Stimulated activated CD4-positive, alpha-beta T cell treated with anti-CD3 and anti-CD28 coated beads, Interleukin-1b, Interleukin-23, amount 100 ng/mL, for 24 hours (primary cell): ENCODE data around the gene CYTH4.
"Not testable (repeated sequence)": the region's sequence is repeated elsewhere in the genome, so short reads cannot be mapped to it uniquely, and the experiment has no call there.

Source experiments
- DNase-seq, 4 experiments: peaks; one replicate each; pipeline ENCODE4 v3.0.0-alpha.2; 2020; ENCODE audit warnings: low read depth in 4 of 4, low spot score in 1 of 4

The CYTH4 gene

DNA sequence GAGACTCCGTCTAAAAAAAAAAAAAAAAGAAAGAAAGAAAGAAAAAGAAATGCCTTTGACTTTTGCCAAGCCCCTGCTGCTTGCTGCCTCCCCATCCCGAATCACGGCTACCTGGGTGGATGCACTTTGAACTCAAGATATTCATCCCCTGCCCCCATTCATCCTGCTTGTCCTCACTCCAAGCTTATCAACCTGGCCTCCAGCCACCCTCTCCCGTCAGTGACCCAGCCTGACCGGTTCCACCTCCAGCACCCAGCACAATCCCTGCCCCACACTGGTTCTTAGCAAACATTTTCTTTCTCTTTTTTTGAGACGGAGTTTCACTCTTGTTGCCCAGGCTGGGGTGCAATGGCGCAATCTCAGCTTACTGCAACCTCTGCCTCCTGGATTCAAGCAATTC is 44.4 kb downstream of the CYTH4 start:
- no peak for DNase-seq

GRCh38 chr22:37328017-37328416 is 45.7 kb downstream of the CYTH4 start:
- DNase-seq = no peak

GRCh38 chr22:37328538-37329237 is 46.4 kb downstream of the CYTH4 start:
- DNase-seq = not testable (repeated sequence)

GRCh38 chr22:37329238-37330140 is 47.2 kb downstream of the CYTH4 start:
- DNase-seq = no peak

DNA sequence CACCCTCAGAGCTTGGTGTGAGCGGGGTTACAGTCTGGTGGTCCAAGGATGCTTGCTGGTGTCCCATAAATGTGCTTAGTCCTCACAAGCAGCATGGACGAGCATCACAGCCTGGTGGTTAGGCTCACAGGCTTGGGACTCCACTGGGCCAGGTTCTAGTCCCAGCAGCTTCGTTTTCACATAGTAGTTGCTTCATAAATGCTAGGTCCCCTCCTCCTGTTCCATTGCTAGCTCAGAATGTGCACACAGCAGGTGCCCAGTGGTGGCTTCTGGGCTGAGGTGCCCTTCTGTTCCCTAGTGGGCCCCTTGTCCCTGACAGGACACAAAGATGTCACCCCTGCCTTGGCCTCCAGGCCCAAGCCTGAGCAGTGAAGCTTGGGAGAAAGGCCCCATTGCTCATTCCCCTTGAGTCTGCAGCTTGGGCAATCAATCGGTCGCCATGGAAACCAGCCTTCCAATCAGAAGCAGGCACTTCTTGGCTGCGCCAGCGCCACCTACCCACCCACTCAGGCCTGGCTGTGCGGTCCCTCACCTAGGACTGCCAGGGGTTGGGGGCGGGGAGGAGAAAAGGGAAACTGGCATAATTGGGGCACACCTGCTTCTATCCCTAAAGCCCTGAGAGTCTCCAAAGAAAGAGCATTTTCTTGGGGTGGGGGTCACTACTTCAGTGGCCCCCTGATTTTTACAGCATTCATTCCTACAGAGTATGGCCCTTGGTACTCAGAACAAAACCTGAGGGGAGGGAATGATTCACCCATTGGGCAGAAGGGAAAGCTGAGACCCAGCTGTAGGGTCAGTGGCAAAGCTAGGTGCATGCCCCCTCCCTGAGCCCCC is 48.1 kb downstream of the CYTH4 start:
- peak in 1 of 4 experiments; percentile 29 for DNase-seq

DNA sequence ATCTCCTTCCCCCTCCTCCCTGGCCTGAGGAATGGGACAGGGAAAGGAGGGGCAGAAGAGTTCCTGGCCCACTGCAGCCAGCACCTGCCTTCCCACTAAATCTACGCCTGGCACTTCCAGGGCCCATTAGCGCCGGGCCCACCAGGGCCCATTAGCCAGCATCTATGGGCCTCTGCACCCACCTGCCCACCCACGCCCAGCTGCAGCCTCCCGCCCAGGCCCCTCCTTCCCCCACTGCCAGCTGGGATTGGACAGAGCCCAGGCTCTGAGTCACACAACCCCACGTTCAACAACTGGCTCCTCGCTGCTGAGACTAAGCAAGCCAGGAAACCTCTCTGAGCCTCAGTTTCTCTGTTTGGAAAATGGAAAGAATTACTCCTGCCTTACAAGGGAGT is 48.7 kb downstream of the CYTH4 start:
- DNase-seq = no peak

DNA sequence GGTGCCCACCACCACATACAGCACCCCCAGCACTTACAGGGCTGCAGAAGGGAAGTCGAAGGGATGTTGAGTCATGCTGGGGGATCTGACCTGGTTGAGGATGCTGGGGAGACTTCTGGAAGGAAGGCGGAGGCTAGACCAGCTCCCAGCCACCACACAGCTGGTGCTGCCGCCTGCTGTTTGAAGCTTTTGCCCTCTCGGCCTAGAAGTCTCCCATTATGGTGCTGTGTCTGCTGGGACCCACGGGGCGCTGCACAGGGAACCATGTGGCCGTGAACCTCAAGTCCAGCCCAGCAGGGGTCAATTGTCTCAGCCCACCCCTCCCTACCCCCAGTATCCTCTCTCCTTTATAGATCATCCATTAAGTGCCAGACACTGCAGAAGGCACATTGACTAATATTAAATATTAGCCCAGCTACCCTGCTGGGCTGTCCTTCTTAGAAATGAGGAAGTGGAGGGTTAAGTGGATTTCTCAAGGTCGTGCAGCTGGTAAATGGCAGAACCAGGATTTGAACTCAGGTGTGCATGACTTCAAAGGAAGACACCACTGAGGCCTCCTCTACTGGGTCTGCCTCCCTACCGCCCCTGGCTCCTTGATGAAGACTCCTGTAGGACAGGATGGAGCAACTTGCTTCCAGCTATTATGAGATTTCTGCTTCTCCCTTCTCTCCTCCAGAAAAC is 49.7 kb downstream of the CYTH4 start:
- DNase-seq = no peak

DNA sequence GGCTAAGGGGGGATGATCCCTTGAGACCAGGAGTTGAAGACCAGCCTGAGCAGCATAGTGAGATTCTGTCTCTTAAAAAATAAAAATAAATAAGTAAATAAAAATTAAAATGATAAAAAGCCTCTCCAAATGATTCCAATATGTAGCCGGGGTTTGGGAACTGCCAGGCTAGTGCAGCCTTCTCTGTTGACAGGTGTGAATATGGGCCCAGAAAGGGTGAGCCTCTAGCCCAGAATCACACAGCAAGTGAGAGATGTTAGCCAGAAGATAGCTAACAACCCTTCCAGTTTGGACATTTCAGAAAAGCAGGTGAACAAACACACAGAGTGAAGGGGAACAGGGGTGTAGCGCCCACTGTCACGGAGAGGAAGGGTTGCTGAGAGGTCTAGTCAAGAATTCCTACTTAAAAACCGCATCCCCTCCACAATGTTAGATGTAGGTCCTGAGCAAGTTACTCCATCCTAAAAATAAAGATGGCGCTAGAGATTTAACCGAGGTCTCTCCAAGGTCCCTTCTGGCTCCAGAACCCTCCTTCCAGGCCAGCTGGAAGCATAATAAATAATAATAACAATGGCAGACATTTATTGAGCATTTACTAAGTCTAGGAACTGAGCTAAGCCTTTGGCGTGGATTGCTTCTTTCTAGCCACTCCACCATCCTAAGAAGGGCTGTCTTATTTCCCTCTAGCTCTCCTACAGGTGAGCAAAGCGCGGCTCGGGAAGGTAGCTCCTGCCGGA is 51.6 kb downstream of the CYTH4 start:
- DNase-seq = no peak

DNA sequence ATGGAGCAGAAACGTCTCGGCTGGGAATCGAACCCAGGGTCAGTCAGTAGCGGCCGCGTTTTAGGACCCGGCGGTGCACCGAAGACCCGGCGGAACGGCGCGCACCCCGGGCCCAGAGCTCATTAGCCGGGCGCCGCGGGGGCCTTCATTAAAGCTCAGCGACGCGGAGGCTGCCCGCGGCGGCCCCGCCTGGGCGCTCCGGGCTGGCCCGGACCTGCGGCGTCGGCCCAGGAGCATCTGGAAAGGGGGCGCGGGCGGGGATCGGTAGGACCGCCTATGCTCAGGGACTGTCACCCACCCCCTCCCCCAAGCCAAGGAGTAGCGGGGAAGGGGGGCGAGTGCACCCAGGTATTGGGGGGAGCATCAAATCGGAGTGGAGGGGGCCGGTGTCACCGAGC is 52.2 kb downstream of the CYTH4 start:
- DNase-seq = no peak

DNA sequence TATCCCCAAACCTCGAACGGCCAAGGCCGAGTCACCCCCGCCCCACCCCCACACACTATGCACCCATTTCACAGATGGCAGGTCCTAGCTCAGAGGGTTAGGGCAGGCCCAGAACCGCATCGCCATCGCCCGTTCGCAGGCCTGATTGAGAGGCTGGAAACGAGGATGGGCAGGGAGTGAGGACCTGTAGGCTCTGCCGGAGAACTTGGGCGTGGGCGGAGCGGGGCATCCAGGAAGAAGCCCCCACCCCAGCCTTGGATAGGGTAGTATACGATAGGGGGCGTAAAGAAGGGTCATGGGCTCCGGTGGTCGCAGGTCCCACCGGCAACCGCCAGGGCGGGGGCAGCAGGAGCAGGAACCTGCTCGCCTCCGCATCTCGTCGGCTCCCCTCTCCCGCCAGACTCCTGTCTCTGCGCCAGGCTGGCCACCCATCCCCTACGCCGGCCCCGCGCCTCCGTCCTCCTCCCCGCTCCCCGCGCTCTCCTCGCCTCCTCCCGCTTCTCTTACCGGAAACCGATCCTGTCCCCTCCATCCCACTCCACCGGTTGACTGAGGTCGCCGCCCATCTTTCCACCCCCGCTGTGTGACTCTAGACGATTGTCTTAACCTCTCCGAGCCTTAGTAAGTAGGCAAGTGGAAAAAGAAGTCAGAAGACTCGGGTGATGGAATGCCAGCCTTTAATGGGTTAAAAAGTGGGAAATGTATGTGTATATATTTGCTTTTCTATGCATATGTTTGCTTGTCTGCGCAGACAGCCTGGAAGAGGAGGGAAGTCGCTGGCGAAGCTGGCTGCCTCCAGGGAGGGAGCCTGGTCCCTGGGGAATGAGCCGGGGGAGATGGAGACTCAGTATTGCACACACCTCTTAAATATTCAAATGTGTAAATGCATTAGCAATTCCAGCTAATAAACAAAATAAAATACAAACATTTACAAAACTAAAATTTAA is 52.8 kb downstream of the CYTH4 start:
- no peak for DNase-seq

GRCh38 chr22:37335806-37336199 is 53.5 kb downstream of the CYTH4 start:
- no peak for DNase-seq

- no peak for DNase-seq
Measured at GRCh38 chr22:37336579-37336978, 54.3 kb downstream of the CYTH4 start.

DNA sequence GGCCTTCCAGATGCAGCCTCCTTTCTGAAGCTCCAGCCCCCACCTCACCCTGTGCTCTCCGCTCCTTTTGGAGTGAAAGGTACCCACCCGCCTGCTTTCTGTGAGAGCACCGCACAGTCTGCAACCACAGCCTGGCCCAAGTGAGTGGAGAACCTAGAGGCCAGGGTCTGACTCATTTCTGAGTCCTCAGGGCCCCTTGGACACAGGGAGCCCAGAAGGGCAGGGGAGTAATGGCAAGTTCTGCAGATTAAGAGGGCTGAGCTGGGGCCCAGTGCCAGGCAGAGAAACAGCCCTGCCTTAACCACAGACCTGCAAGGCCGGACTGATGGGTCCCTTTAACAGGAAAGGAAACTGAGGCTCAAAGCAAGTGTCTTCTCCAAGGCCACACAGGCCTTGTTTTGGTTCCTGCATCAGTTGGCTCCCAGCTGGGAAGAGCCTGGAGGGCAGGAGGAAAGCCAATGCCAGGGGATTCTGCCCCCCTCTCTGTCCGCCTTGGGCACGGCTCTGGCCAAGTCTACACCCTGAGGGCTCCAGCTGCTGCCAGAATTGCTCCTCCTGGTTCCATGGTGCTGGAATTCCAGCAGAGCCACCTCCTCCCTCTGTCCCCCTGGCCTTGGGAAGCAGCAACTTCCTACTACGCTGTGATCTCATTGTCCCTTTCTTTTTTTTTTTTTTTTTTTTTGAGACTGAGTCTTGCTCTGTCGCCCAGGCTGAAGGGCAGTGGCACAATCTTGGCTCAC is 55.1 kb downstream of the CYTH4 start:
- DNase-seq = no peak

GRCh38 chr22:37338539-37339246 is 56.4 kb downstream of the CYTH4 start:
- DNase-seq = no peak

GRCh38 chr22:37340331-37341262 is 58.3 kb downstream of the CYTH4 start:
- DNase-seq = no peak

DNA sequence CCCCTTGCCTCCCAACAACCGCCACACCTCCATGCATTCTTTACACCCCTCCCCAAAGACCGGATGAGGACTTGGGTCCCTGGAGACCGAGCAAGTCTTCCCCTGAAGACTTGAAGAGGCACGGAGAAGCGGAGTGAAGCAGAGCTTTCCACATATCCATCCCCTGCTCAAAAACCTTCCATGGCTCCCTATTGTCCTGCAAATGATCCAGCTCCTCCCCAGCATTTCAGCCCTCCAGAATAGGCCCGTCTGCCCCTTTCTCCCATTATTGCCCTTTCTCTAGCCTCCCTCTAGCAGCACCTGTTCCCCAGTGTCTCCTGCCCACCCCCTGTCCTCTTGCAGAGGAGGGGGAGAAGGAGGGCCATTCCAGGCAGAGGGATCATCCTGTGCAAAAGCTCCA is 59.8 kb downstream of the CYTH4 start:
- DNase-seq = no peak

DNA sequence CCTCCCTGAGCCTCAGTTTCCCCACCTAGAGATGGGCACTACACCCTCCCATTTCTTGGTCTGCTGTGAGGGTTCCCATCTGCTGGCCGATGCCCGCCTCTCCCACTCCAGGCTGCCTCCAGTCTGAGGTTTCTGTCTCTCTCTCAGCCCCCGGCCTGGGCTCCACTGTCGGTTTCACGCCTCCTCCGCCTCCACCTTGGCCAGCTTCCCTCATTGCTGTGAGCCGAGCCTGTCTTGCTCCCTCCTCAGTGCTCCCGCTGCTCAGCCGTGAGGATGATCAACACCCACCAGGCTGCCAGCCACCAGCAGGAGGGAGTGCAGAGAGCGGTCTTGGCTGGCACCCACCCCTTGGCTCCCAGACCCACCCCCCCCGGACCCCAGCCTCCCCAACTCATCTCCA is 61.0 kb downstream of the CYTH4 start:
- DNase-seq = no peak
